CD4-positive, CD25-positive, alpha-beta regulatory T cell (primary cell): ENCODE data around the gene NDUFS7. TPM values are rescaled to one million over a fixed set of nuclear protein-coding genes. Genes with fewer than 3 reads are reported as not detected.

ENCODE experiments used
- ATAC-seq, 2 donors: fragments of 150-1000 bp; cut with Tn5 transposase; one replicate each; pipeline ENCODE4 v1.10.0; 2021; ENCODE audit warnings: low read depth in 2 of 2, moderate number of reproducible peaks in 2 of 2, moderate library complexity in 1 of 2
- DNase-seq, 3 donors: peaks; one replicate each; pipeline versions ENCODE4 v3.0.0 to v3.0.0-alpha.2; 2012 to 2022; ENCODE audit warnings: mixed read lengths in 1 of 3
- H3K27ac ChIP-seq: one replicate; pipeline ENCODE4 v1.7.0; 2013; ENCODE audit warnings: mild to moderate bottlenecking, low read length; ENCODE audit not compliant: insufficient read depth, poor library complexity, severe bottlenecking
- H3K27me3 ChIP-seq: one replicate; pipeline ENCODE4 v1.7.0; 2013; ENCODE audit warnings: low read length; ENCODE audit not compliant: control insufficient read depth, insufficient read depth
- H3K36me3 ChIP-seq: one replicate; pipeline ENCODE4 v1.7.0; 2013; ENCODE audit warnings: mild to moderate bottlenecking, low read length, moderate library complexity; ENCODE audit not compliant: control insufficient read depth, insufficient read depth
- H3K4me1 ChIP-seq: 2 replicates; pipeline ENCODE4 v1.7.0; 2013; ENCODE audit warnings: mild to moderate bottlenecking, low read length; ENCODE audit not compliant: insufficient read depth, control insufficient read depth, poor library complexity, severe bottlenecking
- H3K4me3 ChIP-seq: one replicate; pipeline ENCODE4 v1.7.0; 2013; ENCODE audit warnings: low read depth, mild to moderate bottlenecking, low read length, moderate library complexity
- H3K9me3 ChIP-seq, 2 experiments: 1 replicate in 1 of 2; 2 replicates in 1 of 2; pipeline ENCODE4 v1.7.0; 2013; ENCODE audit warnings: low read length in 2 of 2, mild to moderate bottlenecking in 1 of 2, moderate library complexity in 1 of 2; ENCODE audit not compliant: control insufficient read depth in 2 of 2
- H3K27ac Mint-ChIP-seq, 3 donors: one replicate each; pipeline ENCODE4 v1.8.0; 2020 to 2022; ENCODE audit warnings: mild to moderate bottlenecking in 3 of 3, mixed read lengths in 3 of 3, moderate library complexity in 2 of 3
- H3K27me3 Mint-ChIP-seq: one replicate; pipeline ENCODE4 v1.8.0; 2022; ENCODE audit warnings: mild to moderate bottlenecking, mixed read lengths
- H3K36me3 Mint-ChIP-seq: one replicate; pipeline ENCODE4 v1.8.0; 2020; ENCODE audit warnings: mixed read lengths
- H3K4me1 Mint-ChIP-seq, 4 donors: one replicate each; pipeline ENCODE4 v1.8.0; 2020 to 2022; ENCODE audit warnings: mixed read lengths in 4 of 4, mild to moderate bottlenecking in 1 of 4
- H3K4me3 Mint-ChIP-seq, 4 donors: one replicate each; pipeline ENCODE4 v1.8.0; 2020 to 2022; ENCODE audit warnings: mild to moderate bottlenecking in 4 of 4, mixed read lengths in 4 of 4, moderate library complexity in 3 of 4
- H3K9me3 Mint-ChIP-seq, 7 donors: one replicate each; pipeline ENCODE4 v1.8.0; 2020 to 2022; ENCODE audit warnings: mixed read lengths in 7 of 7, mild to moderate bottlenecking in 3 of 7, moderate library complexity in 2 of 7
- polyA plus RNA-seq, 4 donors: library from polyadenylated mRNA; unstranded; fragments of 300-500 nt; fragmentation: Illumina TruSeq; gene quantifications; one replicate each; pipeline ENCODE4 v1.2.3, GENCODE V29; 2021
- total RNA-seq: library from RNA; stranded (reverse); gene quantifications from one replicate; pipeline ENCODE4 v1.2.3, GENCODE V29; 2022

The NDUFS7 gene
- total and polyA plus RNA-seq, 5 donors from 2014 or later: 58.3 to 227 (median 207) TPM

GRCh38 chr19:1402411-1403070, 18.8 kb downstream of the NDUFS7 start:
- DNase-seq (no peak), ATAC-seq (no peak)
- no peak overlapping the region for H3K27ac ChIP-seq
- no peak overlapping the region for H3K4me3 ChIP-seq
- Mint-ChIP-seq H3K27me3 (peaks cover 7% of the 10 kb centered on the region), H3K36me3 (no peaks in the 10 kb centered on the region), H3K27ac (peak overlapping the region in 1 of 3 donors; percentile 94), H3K9me3 (peaks cover 0 to 1% (median 0%) of the 10 kb centered on the region in 7 donors), H3K4me3 (peak overlapping the region; percentile 78 to 84 (median 80)), H3K4me1 (peaks cover 0 to 20% (median 5%) of the 10 kb centered on the region in 4 donors)
- no peaks in the 10 kb centered on the region for H3K27me3 ChIP-seq
- peaks cover 27% of the 10 kb centered on the region for H3K4me1 ChIP-seq
- no peaks in the 10 kb centered on the region for H3K9me3 ChIP-seq
- no peaks in the 10 kb centered on the region for H3K36me3 ChIP-seq

GRCh38 chr19:1406774-1407527, 23.2 kb downstream of the NDUFS7 start:
- peaks cover 43% of the 10 kb centered on the region for H3K4me1 ChIP-seq
- peak overlapping the region; percentile 60 to 86 (median 83) for H3K27ac Mint-ChIP-seq

GRCh38 chr19:1407528-1408299, 24.0 kb downstream of the NDUFS7 start, which contains the start of gene DAZAP1:
Gene DAZAP1, plus strand, starts transcription at chr19:1407586. Its CDS starts 188 bp downstream, at chr19:1407774.
- peak within 1 kb of the TSS; percentile 60 to 93 (median 86) for H3K27ac Mint-ChIP-seq
- H3K27me3 Mint-ChIP-seq: peaks cover 3% of the 10 kb centered on the region
- peaks cover 48% of the 10 kb centered on the region for H3K4me1 ChIP-seq
- H3K36me3 Mint-ChIP-seq: peaks cover 8% of the 10 kb centered on the region
- H3K9me3 ChIP-seq: no peaks in the 10 kb centered on the region
- peak within 1 kb of the TSS; percentile 85 to 96 (median 96) for H3K4me3 Mint-ChIP-seq
- peak within 1 kb of the TSS; percentile 89 for H3K27ac ChIP-seq
- peak within 1 kb of the TSS; percentile 68 for H3K4me3 ChIP-seq
- H3K36me3 ChIP-seq: peaks cover 7% of the 10 kb centered on the region
- DNase-seq (peak; percentile 19 to 41 (median 27)), ATAC-seq (peak in 1 of 2 donors; percentile 6)
- peaks cover 0 to 1% (median 0%) of the 10 kb centered on the region in 7 donors for H3K9me3 Mint-ChIP-seq
- no peaks in the 10 kb centered on the region for H3K27me3 ChIP-seq
- H3K4me1 Mint-ChIP-seq: peaks cover 0 to 47% (median 29%) of the 10 kb centered on the region in 4 donors

More at GRCh38 chr19:1406774-1407527, 23.2 kb downstream of the NDUFS7 start:
- Mint-ChIP-seq H3K36me3 (peaks cover 8% of the 10 kb centered on the region), H3K27me3 (peaks cover 7% of the 10 kb centered on the region), H3K9me3 (peaks cover 0 to 1% (median 0%) of the 10 kb centered on the region in 7 donors), H3K4me1 (peaks cover 0 to 43% (median 26%) of the 10 kb centered on the region in 4 donors), H3K4me3 (peak overlapping the region; percentile 85 to 87 (median 85))
- Histone ChIP-seq H3K4me3 (peak overlapping the region; percentile 68), H3K9me3 (no peaks in the 10 kb centered on the region), H3K27me3 (no peaks in the 10 kb centered on the region), H3K27ac (peak overlapping the region; percentile 89), H3K36me3 (no peaks in the 10 kb centered on the region)
- DNase-seq: peak; percentile 98 to 100 (median 99)
- ATAC-seq: peak; percentile 85 to 87

GRCh38 chr19:1408300-1409203, 24.8 kb downstream of the NDUFS7 start:
- Mint-ChIP-seq H3K27me3 (no peaks in the 10 kb centered on the region), H3K4me3 (peak overlapping the region; percentile 95 to 99 (median 96))

GRCh38 chr19:1409204-1410005, 25.7 kb downstream of the NDUFS7 start:
- peak overlapping the region; percentile 92 to 96 (median 93) for H3K27ac Mint-ChIP-seq
- H3K27me3 Mint-ChIP-seq: no peaks in the 10 kb centered on the region
- Histone ChIP-seq H3K27me3 (no peaks in the 10 kb centered on the region), H3K36me3 (peaks cover 13% of the 10 kb centered on the region), H3K4me1 (peaks cover 61% of the 10 kb centered on the region), H3K27ac (peak overlapping the region; percentile 89), H3K4me3 (peak overlapping the region; percentile 69), H3K9me3 (no peaks in the 10 kb centered on the region)
- peak overlapping the region; percentile 95 to 99 (median 96) for H3K4me3 Mint-ChIP-seq
- peaks cover 8% of the 10 kb centered on the region for H3K36me3 Mint-ChIP-seq
- H3K4me1 Mint-ChIP-seq: peaks cover 0 to 62% (median 37%) of the 10 kb centered on the region in 4 donors
- ATAC-seq (no peak), DNase-seq (no peak)
- no peaks in the 10 kb centered on the region for H3K9me3 Mint-ChIP-seq

More at GRCh38 chr19:1408300-1409203, 24.8 kb downstream of the NDUFS7 start:
- Mint-ChIP-seq H3K27ac (peak overlapping the region; percentile 92 to 96 (median 93)), H3K4me1 (peaks cover 0 to 54% (median 33%) of the 10 kb centered on the region in 4 donors), H3K9me3 (no peaks in the 10 kb centered on the region), H3K36me3 (peaks cover 8% of the 10 kb centered on the region)
- Histone ChIP-seq H3K4me3 (peak overlapping the region; percentile 69), H3K27ac (peak overlapping the region; percentile 89), H3K27me3 (no peaks in the 10 kb centered on the region), H3K9me3 (no peaks in the 10 kb centered on the region), H3K4me1 (peaks cover 56% of the 10 kb centered on the region), H3K36me3 (peaks cover 13% of the 10 kb centered on the region)
- peak; percentile 7 to 12 for ATAC-seq
- peak; percentile 35 to 82 (median 65) for DNase-seq

- Mint-ChIP-seq H3K27me3 (no peaks in the 10 kb centered on the region), H3K4me1 (peaks cover 0 to 69% (median 42%) of the 10 kb centered on the region in 4 donors), H3K4me3 (peak overlapping the region; percentile 95 to 99 (median 96)), H3K36me3 (peaks cover 12% of the 10 kb centered on the region), H3K9me3 (no peaks in the 10 kb centered on the region), H3K27ac (peak overlapping the region; percentile 75 to 97 (median 93))
- Histone ChIP-seq H3K4me1 (peaks cover 69% of the 10 kb centered on the region), H3K36me3 (peaks cover 13% of the 10 kb centered on the region), H3K27ac (no peak overlapping the region), H3K9me3 (no peaks in the 10 kb centered on the region), H3K27me3 (no peaks in the 10 kb centered on the region), H3K4me3 (peak overlapping the region; percentile 32)
- DNase-seq (no peak), ATAC-seq (no peak)
These were observed 26.6 kb downstream of the NDUFS7 start for GRCh38 chr19:1410136-1410786.
